ENCODE measurements around the gene GPR25.

DNA sequence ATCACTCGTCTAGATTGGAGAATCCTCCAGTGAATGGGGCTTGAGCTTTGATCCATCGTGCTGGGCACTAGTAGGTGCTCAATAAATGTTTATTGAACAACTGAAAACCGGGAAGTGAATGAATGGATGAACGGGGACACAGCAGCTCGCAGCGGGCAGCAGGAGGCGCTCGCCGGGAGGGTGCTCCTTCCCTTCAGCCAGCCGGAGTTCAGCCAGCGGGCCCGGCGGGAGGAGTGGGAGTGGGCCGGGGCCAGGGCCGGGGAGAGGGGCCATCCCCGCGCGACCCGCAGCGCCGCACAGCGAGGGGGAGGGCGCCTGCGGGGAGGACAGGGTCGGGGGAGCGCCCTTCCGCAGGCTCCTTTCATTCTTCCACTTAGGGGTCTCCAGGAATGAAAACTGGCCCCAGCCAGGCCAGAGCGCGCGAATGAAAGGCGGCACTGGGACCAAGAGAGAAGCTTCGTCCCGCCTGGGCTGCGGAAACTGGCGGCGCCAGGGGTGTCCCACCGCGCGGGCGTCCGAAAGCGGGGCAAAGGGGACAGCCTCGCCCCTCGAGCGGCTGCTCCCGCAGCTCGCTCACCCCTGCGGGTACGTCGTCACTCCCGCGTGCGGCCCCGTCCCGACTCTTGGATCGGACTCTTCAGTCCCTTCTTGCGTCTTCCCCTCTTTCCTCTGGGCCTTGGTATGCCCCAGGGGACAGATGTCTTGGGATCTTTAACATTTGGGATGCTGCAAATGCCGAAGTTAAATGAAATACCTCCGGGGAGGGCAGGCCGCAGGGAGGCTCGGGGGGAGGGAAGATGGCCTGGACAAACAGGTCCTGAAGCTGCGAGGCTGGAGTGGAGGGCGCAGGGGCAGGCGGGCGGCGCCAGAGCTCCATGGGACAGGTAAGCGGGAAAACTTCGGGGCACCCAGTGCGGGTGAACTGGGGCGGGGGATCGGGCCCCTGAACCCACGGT lies 18.3 kb downstream of the GPR25 start:
- no peak for TF ChIP-seq ZNF274 (IDR thresholded peaks at IDR 0.05; ENCODE audit: low read depth, low read length)
- no peak for TF ChIP-seq YY1 (IDR thresholded peaks at IDR 0.05; ENCODE audit: insufficient read depth, insufficient read length)

Data from NT2/D1 (cell line).